Measurements from ENCODE around the gene CROCC2.

DNA sequence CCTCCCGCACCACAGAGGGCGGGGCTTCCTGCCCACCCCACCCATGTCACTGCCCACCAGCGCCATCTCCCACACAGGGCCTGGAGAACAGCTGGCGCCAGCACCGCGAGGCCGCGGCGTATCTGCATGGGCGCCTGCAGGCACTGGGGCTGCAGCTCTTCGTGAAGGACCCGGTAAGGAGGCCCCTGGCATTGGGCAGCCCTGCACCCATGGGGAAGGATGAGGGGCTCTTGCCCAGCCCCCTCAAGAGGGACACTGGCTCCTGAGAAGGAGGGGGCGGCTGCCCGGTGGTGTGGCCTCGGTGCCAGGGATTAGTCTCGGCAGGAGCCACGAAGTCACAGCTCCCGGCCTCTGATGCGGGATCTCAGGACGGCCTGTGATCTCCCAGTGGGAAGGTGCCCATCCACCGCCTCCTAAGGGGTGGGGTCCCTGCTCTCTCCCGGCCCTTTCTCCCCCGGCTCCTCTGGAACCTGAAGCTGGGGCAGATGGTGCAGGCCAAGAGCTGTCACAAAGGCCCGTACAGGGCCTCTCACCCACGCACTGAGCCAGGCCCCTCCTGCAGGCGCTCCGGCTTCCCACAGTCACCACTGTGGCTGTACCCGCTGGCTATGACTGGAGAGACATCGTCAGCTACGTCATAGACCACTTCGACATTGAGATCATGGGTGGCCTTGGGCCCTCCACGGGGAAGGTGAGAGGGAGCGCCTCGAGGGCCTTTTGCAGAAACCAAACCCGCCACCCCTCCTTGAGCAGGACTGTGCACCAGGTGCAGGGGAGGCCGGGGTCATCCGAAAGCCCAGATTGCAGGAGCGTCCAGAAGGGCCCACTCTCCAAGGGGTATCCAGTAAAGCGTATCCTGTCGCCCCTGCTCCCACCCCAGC lies 28.4 kb upstream of the CROCC2 start:
- TF ChIP-seq SRF (IDR thresholded peaks at IDR 0.05; ENCODE audit: low read depth), result no peak
- no peak for TF ChIP-seq CTCF (IDR thresholded peaks at IDR 0.05 in 2 of 3, conservative IDR thresholded peaks at IDR 0.05 in 1 of 3; ENCODE audit: borderline replicate concordance in 1 of 3, insufficient read depth in 1 of 3, low read depth in 2 of 3, low read length in 2 of 3)
